NCI-H748 treated with DMSO at 0.1 percent for 48 hours (cell line): ENCODE results near the gene SHANK3.

Source experiments
- DNase-seq: peaks from one replicate; lab custom pipeline; 2025; lab: John Stamatoyannopoulos, UW

SHANK3 gene

GRCh38 chr22:50678218-50678650 lies 5.6 kb downstream of the SHANK3 start:
- DNase-seq, result no peak

- no peak for DNase-seq
These were observed 6.3 kb downstream of the SHANK3 start for GRCh38 chr22:50678651-50679521.

- DNase-seq, result no peak
These were observed 10.7 kb downstream of the SHANK3 start for GRCh38 chr22:50683086-50683993.

GRCh38 chr22:50683994-50684371 lies 11.4 kb downstream of the SHANK3 start:
- no peak for DNase-seq

GRCh38 chr22:50684501-50684900 lies 11.9 kb downstream of the SHANK3 start:
- DNase-seq, result no peak

GRCh38 chr22:50684986-50685385 lies 12.4 kb downstream of the SHANK3 start:
- no peak for DNase-seq

- no peak for DNase-seq
These were observed 14.2 kb downstream of the SHANK3 start for GRCh38 chr22:50686794-50687193.

- no peak for DNase-seq
These were observed 15.2 kb downstream of the SHANK3 start for GRCh38 chr22:50687829-50688228.

- no peak for DNase-seq
These were observed 15.8 kb downstream of the SHANK3 start for GRCh38 chr22:50688448-50688847.

- peak; percentile 27 for DNase-seq
These were observed 18.9 kb downstream of the SHANK3 start for GRCh38 chr22:50691521-50691920.

GRCh38 chr22:50693462-50693861 lies 20.8 kb downstream of the SHANK3 start:
- no peak for DNase-seq

GRCh38 chr22:50694099-50694605 lies 21.5 kb downstream of the SHANK3 start:
- no peak for DNase-seq

- DNase-seq, result no peak
These were observed 22.3 kb downstream of the SHANK3 start for GRCh38 chr22:50694766-50695420.

- no peak for DNase-seq
These were observed 23.0 kb downstream of the SHANK3 start for GRCh38 chr22:50695421-50696250.

GRCh38 chr22:50696251-50696798 lies 23.7 kb downstream of the SHANK3 start:
- no peak for DNase-seq

- no peak for DNase-seq
These were observed 24.4 kb downstream of the SHANK3 start for GRCh38 chr22:50696799-50697561.

- no peak for DNase-seq
These were observed 25.3 kb downstream of the SHANK3 start for GRCh38 chr22:50697667-50698506.

- DNase-seq, result no peak
These were observed 25.9 kb downstream of the SHANK3 start for GRCh38 chr22:50698546-50698945.
